Tibial artery (tissue), 4 donors: ENCODE data around the gene ETS1.

Source experiments
- DNase-seq, 2 donors: peaks; one replicate each; pipeline ENCODE4 v3.0.0-alpha.2; 2019
- H3K27ac ChIP-seq, 2 donors: fragments of 200-600 bp; sonication (generic) in 1 of 2; 1 replicate in 1 of 2; 2 replicates in 1 of 2; pipeline ENCODE4 v1.5.1; 2018 to 2019; ENCODE audit warnings: mild to moderate bottlenecking in 1 of 2
- H3K27me3 ChIP-seq, 2 donors: fragments of 200-600 bp; sonication (generic) in 1 of 2; one replicate each; pipeline versions ENCODE4 v1.5.1 to v1.6.0; 2016 to 2019
- H3K36me3 ChIP-seq, 3 donors: fragments of 200-600 bp; sonication (generic) in 2 of 3; one replicate each; pipeline ENCODE4 v1.5.1; 2016 to 2019; ENCODE audit warnings: mild to moderate bottlenecking in 2 of 3
- H3K4me1 ChIP-seq, 4 donors: fragments of 200-600 bp; sonication (generic) in 2 of 4; 1 replicate in 3 of 4; 2 replicates in 1 of 4; pipeline ENCODE4 v1.5.1; 2016 to 2019
- H3K4me3 ChIP-seq, 2 donors: fragments of 200-600 bp; sonication (generic) in 1 of 2; 1 replicate in 1 of 2; 2 replicates in 1 of 2; pipeline ENCODE4 v1.5.1; 2018 to 2019; ENCODE audit warnings: mild to moderate bottlenecking in 2 of 2
- H3K9me3 ChIP-seq, 3 donors: fragments of 200-600 bp; sonication (generic) in 1 of 3; one replicate each; pipeline ENCODE4 v1.5.1; 2016 to 2019
- intact Hi-C: fragments of 100-400 bp; cut with DNase I; formaldehyde crosslinking; loops from one replicate; pipeline ENCODE4 v1.15.0; 2023; ENCODE audit warnings: low total_unique reads
- TF ChIP-seq, protein P1 (sequence below), 2 experiments: fragments of 200-600 bp in 1 of 2; fragments of 450-650 bp in 1 of 2; IDR thresholded peaks; one replicate each; pipeline ENCODE4 v1.5.1; 2017 to 2019; ENCODE audit warnings: antibody characterized with exemption in 2 of 2, mild to moderate bottlenecking in 1 of 2, moderate library complexity in 1 of 2

The ETS1 gene

DNA sequence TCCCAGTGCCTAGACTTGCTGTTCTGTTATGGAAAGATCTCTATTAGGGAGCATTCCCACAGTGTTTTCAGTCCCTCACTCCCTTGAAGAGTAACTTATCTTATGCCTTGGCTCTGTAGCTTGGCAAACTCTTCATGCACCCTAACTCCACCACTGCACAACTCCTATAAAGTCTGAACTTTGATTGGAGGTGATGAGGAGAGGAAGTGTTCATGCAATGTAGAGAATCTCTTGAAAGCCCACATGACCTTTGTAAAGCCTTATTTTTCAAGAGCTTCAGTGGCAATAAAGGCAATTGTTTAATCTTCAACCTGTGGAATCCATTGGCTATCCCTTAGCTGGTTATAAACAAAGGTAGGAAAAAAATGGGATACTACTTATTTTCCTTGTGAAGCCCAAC is 176.2 kb downstream of the ETS1 start:
- H3K36me3 ChIP-seq = no peaks in the 10 kb centered on the region
- H3K27me3 ChIP-seq = no peaks in the 10 kb centered on the region
- no peak overlapping the region for H3K27ac ChIP-seq
- H3K9me3 ChIP-seq = no peaks in the 10 kb centered on the region
- DNase-seq = no peak
- intact Hi-C loops = no loop called here
- H3K4me3 ChIP-seq = no peak overlapping the region
- TF ChIP-seq, protein P1, sequence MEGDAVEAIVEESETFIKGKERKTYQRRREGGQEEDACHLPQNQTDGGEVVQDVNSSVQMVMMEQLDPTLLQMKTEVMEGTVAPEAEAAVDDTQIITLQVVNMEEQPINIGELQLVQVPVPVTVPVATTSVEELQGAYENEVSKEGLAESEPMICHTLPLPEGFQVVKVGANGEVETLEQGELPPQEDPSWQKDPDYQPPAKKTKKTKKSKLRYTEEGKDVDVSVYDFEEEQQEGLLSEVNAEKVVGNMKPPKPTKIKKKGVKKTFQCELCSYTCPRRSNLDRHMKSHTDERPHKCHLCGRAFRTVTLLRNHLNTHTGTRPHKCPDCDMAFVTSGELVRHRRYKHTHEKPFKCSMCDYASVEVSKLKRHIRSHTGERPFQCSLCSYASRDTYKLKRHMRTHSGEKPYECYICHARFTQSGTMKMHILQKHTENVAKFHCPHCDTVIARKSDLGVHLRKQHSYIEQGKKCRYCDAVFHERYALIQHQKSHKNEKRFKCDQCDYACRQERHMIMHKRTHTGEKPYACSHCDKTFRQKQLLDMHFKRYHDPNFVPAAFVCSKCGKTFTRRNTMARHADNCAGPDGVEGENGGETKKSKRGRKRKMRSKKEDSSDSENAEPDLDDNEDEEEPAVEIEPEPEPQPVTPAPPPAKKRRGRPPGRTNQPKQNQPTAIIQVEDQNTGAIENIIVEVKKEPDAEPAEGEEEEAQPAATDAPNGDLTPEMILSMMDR (IDR thresholded peaks at IDR 0.05) = no peak
- peaks cover 0 to 5% (median 4%) of the 10 kb centered on the region in 4 donors for H3K4me1 ChIP-seq

- intact Hi-C loops = no loop called here
- Histone ChIP-seq H3K27me3 (no peaks in the 10 kb centered on the region), H3K4me3 (no peak overlapping the region), H3K27ac (no peak overlapping the region), H3K4me1 (peaks cover 0 to 12% (median 7%) of the 10 kb centered on the region in 4 donors), H3K36me3 (no peaks in the 10 kb centered on the region), H3K9me3 (no peaks in the 10 kb centered on the region)
- TF ChIP-seq, protein P1 (IDR thresholded peaks at IDR 0.05) = no peak
- no peak for DNase-seq
Observed at GRCh38 chr11:128409476-128409875, 177.9 kb downstream of the ETS1 start.
